NCI-H146 treated with DMSO at 0.1 percent for 48 hours (cell line): ENCODE measurements around the gene ARHGAP6.

Source experiments
- DNase-seq: peaks from one replicate; lab custom pipeline; 2025; ENCODE audit not compliant: unreplicated experiment; lab: John Stamatoyannopoulos, UW

The ARHGAP6 gene

GRCh38 chrX:11665168-11666111 lies at the start of gene ARHGAP6:
TSS of gene ARHGAP6 (minus strand) at chrX:11665920. CDS start at chrX:11664828, 1,092 bp downstream.
- no peak for DNase-seq

- DNase-seq, result no peak
Measured at GRCh38 chrX:11704725-11705495, 39.2 kb upstream of the ARHGAP6 start.

GRCh38 chrX:11703855-11704254 lies 38.1 kb upstream of the ARHGAP6 start:
- DNase-seq, result no peak

- no peak for DNase-seq
Measured at GRCh38 chrX:11702965-11703631, 37.4 kb upstream of the ARHGAP6 start.

- no peak for DNase-seq
Measured at GRCh38 chrX:11702420-11702819, 36.7 kb upstream of the ARHGAP6 start.

GRCh38 chrX:11698702-11699101 lies 33.0 kb upstream of the ARHGAP6 start:
- no peak for DNase-seq

GRCh38 chrX:11688201-11688600 lies 22.5 kb upstream of the ARHGAP6 start:
- DNase-seq, result no peak

- DNase-seq, result no peak
Measured at GRCh38 chrX:11687157-11687556, 21.4 kb upstream of the ARHGAP6 start.

- DNase-seq, result no peak
Measured at GRCh38 chrX:11683057-11683456, 17.3 kb upstream of the ARHGAP6 start.

GRCh38 chrX:11678158-11678557 lies 12.4 kb upstream of the ARHGAP6 start:
- DNase-seq, result no peak

- DNase-seq, result no peak
Measured at GRCh38 chrX:11672213-11672612, 6.5 kb upstream of the ARHGAP6 start.

- DNase-seq, result no peak
Measured at GRCh38 chrX:11670316-11670715, 4.6 kb upstream of the ARHGAP6 start.

- no peak for DNase-seq
Measured at GRCh38 chrX:11666952-11667685, 1.4 kb upstream of the ARHGAP6 start.

GRCh38 chrX:11666164-11666563 lies 444 bp upstream of the ARHGAP6 start:
- DNase-seq, result no peak

- no peak for DNase-seq
Measured at GRCh38 chrX:11664211-11665167, 1.2 kb downstream of the ARHGAP6 start.

GRCh38 chrX:11663875-11664210 lies 1.9 kb downstream of the ARHGAP6 start:
- DNase-seq, result no peak

GRCh38 chrX:11655282-11656015 lies 10.3 kb downstream of the ARHGAP6 start:
- DNase-seq, result no peak

- no peak for DNase-seq
Measured at GRCh38 chrX:11648705-11649519, 16.8 kb downstream of the ARHGAP6 start.
